ENCODE data around the gene TMEM204.

- TF ChIP-seq POLR2A (IDR thresholded peaks at IDR 0.05; ENCODE audit: low read depth, low read length) (no peak), POLR2AphosphoS5 (IDR thresholded peaks at IDR 0.05; ENCODE audit: low read depth, low read length) (no peak)
Observed at GRCh38 chr16:1503110-1503955, 30.1 kb upstream of the TMEM204 start.
